ENCODE measurements around the gene ELAVL3. TPM values are rescaled to one million over a fixed set of nuclear protein-coding genes. Genes with fewer than 3 reads are reported as not detected.
A peak's percentile ranks its signal among the peaks of the same experiment; 100 is the strongest.
"Not testable (repeated sequence)": the region's sequence is repeated elsewhere in the genome, so short reads cannot be mapped to it uniquely, and the experiment has no call there.

ELAVL3 gene
- total and polyA plus RNA-seq, 2 donors from 2014 or later, result 0.22 TPM; not detected in 1

- Histone ChIP-seq H3K27me3 (ENCODE audit: control insufficient read depth, insufficient read depth, low read length) (peaks cover 11% of the 10 kb centered on the region), H3K4me1 (ENCODE audit: control insufficient read depth in 2 of 3, insufficient read depth in 2 of 3, low read depth in 1 of 3, low read length in 3 of 3) (peaks cover 0 to 6% (median 0%) of the 10 kb centered on the region in 3 donors), H3K9ac (ENCODE audit: low read length in 3 of 3) (no peak overlapping the region), H3K9me3 (ENCODE audit: control insufficient read depth in 2 of 3, insufficient read depth in 1 of 3, low read length in 3 of 3) (no peaks in the 10 kb centered on the region), H3K27ac (ENCODE audit: low read depth in 2 of 2, low read length in 2 of 2) (no peak overlapping the region), H3K36me3 (ENCODE audit: control insufficient read depth in 2 of 3, insufficient read depth in 3 of 3, low read length in 3 of 3) (no peaks in the 10 kb centered on the region), H3K4me3 (ENCODE audit: low read length in 3 of 3) (no peak overlapping the region)
- peak in 2 of 5 donors; percentile 30 to 80 for DNase-seq
- intact Hi-C loops (cut with DNase I), result no loop called here
- no peak for FAIRE-seq
- no peak for TF ChIP-seq CTCF (IDR thresholded peaks at IDR 0.05; ENCODE audit: borderline replicate concordance, extremely low read depth, insufficient read depth)
Measured at GRCh38 chr19:11479090-11479897, 1.6 kb downstream of the ELAVL3 start.

GRCh38 chr19:11478167-11479089 lies 2.4 kb downstream of the ELAVL3 start:
- H3K4me1 ChIP-seq (ENCODE audit: control insufficient read depth in 2 of 3, insufficient read depth in 2 of 3, low read depth in 1 of 3, low read length in 3 of 3), result peaks cover 0 to 6% (median 0%) of the 10 kb centered on the region in 3 donors
- DNase-seq (no peak), FAIRE-seq (no peak)
- H3K27me3 ChIP-seq (ENCODE audit: control insufficient read depth, insufficient read depth, low read length), result peaks cover 11% of the 10 kb centered on the region
- no peak for TF ChIP-seq CTCF (IDR thresholded peaks at IDR 0.05; ENCODE audit: borderline replicate concordance, extremely low read depth, insufficient read depth)
- no peaks in the 10 kb centered on the region for H3K9me3 ChIP-seq (ENCODE audit: control insufficient read depth in 2 of 3, insufficient read depth in 1 of 3, low read length in 3 of 3)
- H3K4me3 ChIP-seq (ENCODE audit: low read length in 3 of 3), result no peak overlapping the region
- no peak overlapping the region for H3K9ac ChIP-seq (ENCODE audit: low read length in 3 of 3)
- no peak overlapping the region for H3K27ac ChIP-seq (ENCODE audit: low read depth in 2 of 2, low read length in 2 of 2)
- intact Hi-C loops (cut with DNase I), result no loop called here
- no peaks in the 10 kb centered on the region for H3K36me3 ChIP-seq (ENCODE audit: control insufficient read depth in 2 of 3, insufficient read depth in 3 of 3, low read length in 3 of 3)

GRCh38 chr19:11475861-11476260 lies 5.0 kb downstream of the ELAVL3 start:
- no peak overlapping the region for H3K4me3 ChIP-seq (ENCODE audit: low read length in 3 of 3)
- H3K27ac ChIP-seq (ENCODE audit: low read depth in 2 of 2, low read length in 2 of 2), result no peak overlapping the region
- intact Hi-C loops (cut with DNase I), result no loop called here
- FAIRE-seq, result no peak
- no peaks in the 10 kb centered on the region for H3K9me3 ChIP-seq (ENCODE audit: control insufficient read depth in 2 of 3, insufficient read depth in 1 of 3, low read length in 3 of 3)
- H3K36me3 ChIP-seq (ENCODE audit: control insufficient read depth in 2 of 3, insufficient read depth in 3 of 3, low read length in 3 of 3), result no peaks in the 10 kb centered on the region
- H3K27me3 ChIP-seq (ENCODE audit: control insufficient read depth, insufficient read depth, low read length), result no peaks in the 10 kb centered on the region
- no peak overlapping the region for H3K9ac ChIP-seq (ENCODE audit: low read length in 3 of 3)
- DNase-seq, result no peak
- H3K4me1 ChIP-seq (ENCODE audit: control insufficient read depth in 2 of 3, insufficient read depth in 2 of 3, low read depth in 1 of 3, low read length in 3 of 3), result peaks cover 0 to 2% (median 0%) of the 10 kb centered on the region in 3 donors
- no peak for TF ChIP-seq CTCF (IDR thresholded peaks at IDR 0.05; ENCODE audit: borderline replicate concordance, extremely low read depth, insufficient read depth)

- H3K36me3 ChIP-seq (ENCODE audit: control insufficient read depth in 2 of 3, insufficient read depth in 3 of 3, low read length in 3 of 3); H3K4me1 ChIP-seq (ENCODE audit: control insufficient read depth in 2 of 3, insufficient read depth in 2 of 3, low read depth in 1 of 3, low read length in 3 of 3); H3K9me3 ChIP-seq (ENCODE audit: control insufficient read depth in 2 of 3, insufficient read depth in 1 of 3, low read length in 3 of 3); intact Hi-C loops (cut with DNase I); H3K27ac ChIP-seq (ENCODE audit: low read depth in 2 of 2, low read length in 2 of 2); FAIRE-seq; H3K27me3 ChIP-seq (ENCODE audit: control insufficient read depth, insufficient read depth, low read length); DNase-seq; H3K4me3 ChIP-seq (ENCODE audit: low read length in 3 of 3); H3K9ac ChIP-seq (ENCODE audit: low read length in 3 of 3): not testable (repeated sequence)
Measured at GRCh38 chr19:11475343-11475742, 5.5 kb downstream of the ELAVL3 start.

All from kidney (tissue), 14 donors.